Measurements from ENCODE around the gene C1QTNF7.

The C1QTNF7 gene

GRCh38 chr4:15427701-15428100 lies at the start of gene C1QTNF7:
C1QTNF7 (plus strand) TSS chr4:15428033; CDS start chr4:15435744, 7,711 bp downstream.
- DNase-seq (ENCODE audit: low spot score): no peak

GRCh38 chr4:15378062-15378461 lies 49.8 kb upstream of the C1QTNF7 start:
- DNase-seq (ENCODE audit: low spot score): peak; percentile 73

GRCh38 chr4:15378493-15378892 lies 49.3 kb upstream of the C1QTNF7 start:
- no peak for DNase-seq (ENCODE audit: low spot score)

GRCh38 chr4:15381806-15382338 lies 46.0 kb upstream of the C1QTNF7 start:
- no peak for DNase-seq (ENCODE audit: low spot score)

GRCh38 chr4:15382669-15383273 lies 45.1 kb upstream of the C1QTNF7 start:
- DNase-seq (ENCODE audit: low spot score): no peak

GRCh38 chr4:15385515-15385914 lies 42.3 kb upstream of the C1QTNF7 start:
- DNase-seq (ENCODE audit: low spot score): no peak

GRCh38 chr4:15385928-15386327 lies 41.9 kb upstream of the C1QTNF7 start:
- DNase-seq (ENCODE audit: low spot score): no peak

GRCh38 chr4:15390494-15390893 lies 37.3 kb upstream of the C1QTNF7 start:
- DNase-seq (ENCODE audit: low spot score): no peak

- DNase-seq (ENCODE audit: low spot score): no peak
These were observed 35.6 kb upstream of the C1QTNF7 start for GRCh38 chr4:15392053-15392805.

- DNase-seq (ENCODE audit: low spot score): no peak
These were observed 32.5 kb upstream of the C1QTNF7 start for GRCh38 chr4:15395311-15395710.

GRCh38 chr4:15396157-15396800 lies 31.6 kb upstream of the C1QTNF7 start:
- peak; percentile 54 for DNase-seq (ENCODE audit: low spot score)

- no peak for DNase-seq (ENCODE audit: low spot score)
These were observed 29.8 kb upstream of the C1QTNF7 start for GRCh38 chr4:15398001-15398400.

- no peak for DNase-seq (ENCODE audit: low spot score)
These were observed 29.1 kb upstream of the C1QTNF7 start for GRCh38 chr4:15398732-15399131.

GRCh38 chr4:15400226-15400625 lies 27.6 kb upstream of the C1QTNF7 start:
- DNase-seq (ENCODE audit: low spot score): no peak

- peak; percentile 38 for DNase-seq (ENCODE audit: low spot score)
These were observed 26.7 kb upstream of the C1QTNF7 start for GRCh38 chr4:15400981-15401671.

- DNase-seq (ENCODE audit: low spot score): no peak
These were observed 25.7 kb upstream of the C1QTNF7 start for GRCh38 chr4:15402146-15402545.

GRCh38 chr4:15402974-15403373 lies 24.9 kb upstream of the C1QTNF7 start:
- no peak for DNase-seq (ENCODE audit: low spot score)

- no peak for DNase-seq (ENCODE audit: low spot score)
These were observed 22.8 kb upstream of the C1QTNF7 start for GRCh38 chr4:15405018-15405417.

GRCh38 chr4:15410750-15411149 lies 17.1 kb upstream of the C1QTNF7 start:
- no peak for DNase-seq (ENCODE audit: low spot score)

GRCh38 chr4:15412461-15412860 lies 15.4 kb upstream of the C1QTNF7 start:
- DNase-seq (ENCODE audit: low spot score): no peak

GRCh38 chr4:15413010-15413622 lies 14.7 kb upstream of the C1QTNF7 start:
- DNase-seq (ENCODE audit: low spot score): no peak

- DNase-seq (ENCODE audit: low spot score): no peak
These were observed 14.2 kb upstream of the C1QTNF7 start for GRCh38 chr4:15413623-15414019.

Measured in kidney tubule cell (primary cell).